ENCODE measurements around the gene PHLDB2. TPM values are rescaled to one million over a fixed set of nuclear protein-coding genes. Genes with fewer than 3 reads are reported as not detected.

The PHLDB2 gene
- total and polyA plus RNA-seq, 2 of the 13 experiments (the other 11 are each of a cell fraction or from before 2014, with no cell fraction given) = 8.4 to 23.6 TPM

DNA sequence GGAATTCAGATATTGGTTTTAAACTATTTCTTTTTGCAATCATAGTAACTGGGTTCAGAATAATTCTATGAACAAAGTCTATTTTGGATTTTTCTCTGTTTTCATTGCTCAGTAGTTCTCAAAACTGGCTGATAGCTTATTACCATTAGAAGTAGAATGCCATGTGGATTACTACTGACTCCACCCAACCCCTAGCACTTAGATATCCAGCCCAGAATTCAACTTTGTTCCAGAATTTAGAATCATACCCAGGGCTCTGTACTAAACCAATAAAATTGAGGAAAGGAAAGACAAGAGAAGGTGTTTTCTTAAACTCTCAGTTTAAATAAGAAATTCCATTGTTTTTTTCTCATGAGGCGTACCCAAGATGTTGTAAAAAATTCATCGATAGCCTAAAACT is 80.8 kb downstream of the PHLDB2 start (continued):
- TF ChIP-seq, protein P1, sequence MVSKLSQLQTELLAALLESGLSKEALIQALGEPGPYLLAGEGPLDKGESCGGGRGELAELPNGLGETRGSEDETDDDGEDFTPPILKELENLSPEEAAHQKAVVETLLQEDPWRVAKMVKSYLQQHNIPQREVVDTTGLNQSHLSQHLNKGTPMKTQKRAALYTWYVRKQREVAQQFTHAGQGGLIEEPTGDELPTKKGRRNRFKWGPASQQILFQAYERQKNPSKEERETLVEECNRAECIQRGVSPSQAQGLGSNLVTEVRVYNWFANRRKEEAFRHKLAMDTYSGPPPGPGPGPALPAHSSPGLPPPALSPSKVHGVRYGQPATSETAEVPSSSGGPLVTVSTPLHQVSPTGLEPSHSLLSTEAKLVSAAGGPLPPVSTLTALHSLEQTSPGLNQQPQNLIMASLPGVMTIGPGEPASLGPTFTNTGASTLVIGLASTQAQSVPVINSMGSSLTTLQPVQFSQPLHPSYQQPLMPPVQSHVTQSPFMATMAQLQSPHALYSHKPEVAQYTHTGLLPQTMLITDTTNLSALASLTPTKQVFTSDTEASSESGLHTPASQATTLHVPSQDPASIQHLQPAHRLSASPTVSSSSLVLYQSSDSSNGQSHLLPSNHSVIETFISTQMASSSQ (IDR thresholded peaks at IDR 0.05; ENCODE audit: low read depth) = no peak
- TF ChIP-seq, protein P1 (CRISPR knock-in tag; IDR thresholded peaks at IDR 0.05; ENCODE audit: borderline replicate concordance) = no peak
- TF ChIP-seq ZNF354B (CRISPR knock-in tag; IDR thresholded peaks at IDR 0.05) (no peak), GATAD2A (CRISPR knock-in tag; IDR thresholded peaks at IDR 0.05) (no peak)

DNA sequence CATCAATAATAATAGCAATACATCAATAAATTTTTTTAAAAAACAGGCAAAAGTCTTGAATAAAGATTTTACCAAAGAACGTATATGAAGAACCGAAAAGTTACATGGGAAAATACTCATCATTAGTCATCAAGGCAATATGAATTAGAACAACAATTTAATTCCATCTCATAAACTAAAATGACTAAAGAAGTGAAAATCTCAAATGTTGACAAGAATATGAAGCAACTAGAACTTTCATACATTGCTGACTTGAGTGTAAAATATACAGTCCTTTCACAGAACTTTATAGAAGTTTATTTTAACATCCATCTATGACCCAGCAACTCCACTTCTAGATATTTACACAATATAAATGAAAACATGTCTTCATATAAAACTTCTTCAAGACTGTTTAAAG is 84.5 kb downstream of the PHLDB2 start:
- intact Hi-C loops (cut with micrococcal nuclease; ENCODE audit: unreplicated experiment) (no loop called here), in situ Hi-C loops (cut with HindIII; ENCODE audit: extremely low pct_ligation_motif_present, low pct_unique_long_range_greater_than_20kb) (no loop called here)
- H3K9ac ChIP-seq (ENCODE audit: insufficient read depth, low read depth, low read length) = no peak overlapping the region
- POLR2A ChIA-PET = no interaction called here
- DNase-seq (ENCODE audit: low spot score) = no peak
- H2AFZ ChIP-seq (ENCODE audit: low read length) = no peak overlapping the region
- no peaks in the 10 kb centered on the region for H3K79me2 ChIP-seq (ENCODE audit: insufficient read depth, low read length)
- no peak overlapping the region for H3K27ac ChIP-seq (ENCODE audit: extremely low read length, insufficient read depth, low read length)
- no peaks in the 10 kb centered on the region for H3K27me3 ChIP-seq (ENCODE audit: control insufficient read depth in 1 of 2, insufficient read depth in 2 of 2, low read length in 2 of 2)
- no peak for FAIRE-seq
- peaks cover 7 to 27% of the 10 kb centered on the region in 2 experiments; a peak in 2 of 5 replicates for H3K36me3 ChIP-seq (replicated peaks in 1 of 2; ENCODE audit: control insufficient read depth in 1 of 2, insufficient read depth in 2 of 2, low read length in 2 of 2)
- H3K9me3 ChIP-seq (ENCODE audit: low read length) = no peaks in the 10 kb centered on the region
- no peaks in the 10 kb centered on the region for H4K20me1 ChIP-seq (ENCODE audit: insufficient read depth, low read length)
- no peak overlapping the region for H3K4me3 ChIP-seq (replicated peaks in 1 of 3; ENCODE audit: insufficient read depth in 1 of 3, low read depth in 2 of 3, low read length in 3 of 3)
- 95% methylated on average over 2 of the region's 2 CpGs for WGBS (ENCODE audit: low lambda C conversion rate)
- no peak for ATAC-seq
- no peaks in the 10 kb centered on the region for H3K4me1 ChIP-seq (ENCODE audit: insufficient read depth, low read length)
- TF ChIP-seq MATR3 (CRISPR knock-in tag; IDR thresholded peaks at IDR 0.05) (no peak), ZNF891 (CRISPR knock-in tag; IDR thresholded peaks at IDR 0.05) (no peak), KDM2A (CRISPR knock-in tag; IDR thresholded peaks at IDR 0.05; ENCODE audit: borderline replicate concordance, low read depth) (no peak), ZNF550 (CRISPR knock-in tag; IDR thresholded peaks at IDR 0.05; ENCODE audit: borderline replicate concordance) (no peak), ZBTB7A (CRISPR knock-in tag; IDR thresholded peaks at IDR 0.05) (no peak), FOXO1 (CRISPR knock-in tag; IDR thresholded peaks at IDR 0.05) (no peak), SNRNP70 (IDR thresholded peaks at IDR 0.05; ENCODE audit: low read depth, low read length) (no peak), ZNF589 (CRISPR knock-in tag; conservative IDR thresholded peaks at IDR 0.05) (no peak)
- TF ChIP-seq, protein P2, sequence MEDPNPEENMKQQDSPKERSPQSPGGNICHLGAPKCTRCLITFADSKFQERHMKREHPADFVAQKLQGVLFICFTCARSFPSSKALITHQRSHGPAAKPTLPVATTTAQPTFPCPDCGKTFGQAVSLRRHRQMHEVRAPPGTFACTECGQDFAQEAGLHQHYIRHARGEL (CRISPR knock-in tag; IDR thresholded peaks at IDR 0.05) = no peak
- TF ChIP-seq, protein P3, sequence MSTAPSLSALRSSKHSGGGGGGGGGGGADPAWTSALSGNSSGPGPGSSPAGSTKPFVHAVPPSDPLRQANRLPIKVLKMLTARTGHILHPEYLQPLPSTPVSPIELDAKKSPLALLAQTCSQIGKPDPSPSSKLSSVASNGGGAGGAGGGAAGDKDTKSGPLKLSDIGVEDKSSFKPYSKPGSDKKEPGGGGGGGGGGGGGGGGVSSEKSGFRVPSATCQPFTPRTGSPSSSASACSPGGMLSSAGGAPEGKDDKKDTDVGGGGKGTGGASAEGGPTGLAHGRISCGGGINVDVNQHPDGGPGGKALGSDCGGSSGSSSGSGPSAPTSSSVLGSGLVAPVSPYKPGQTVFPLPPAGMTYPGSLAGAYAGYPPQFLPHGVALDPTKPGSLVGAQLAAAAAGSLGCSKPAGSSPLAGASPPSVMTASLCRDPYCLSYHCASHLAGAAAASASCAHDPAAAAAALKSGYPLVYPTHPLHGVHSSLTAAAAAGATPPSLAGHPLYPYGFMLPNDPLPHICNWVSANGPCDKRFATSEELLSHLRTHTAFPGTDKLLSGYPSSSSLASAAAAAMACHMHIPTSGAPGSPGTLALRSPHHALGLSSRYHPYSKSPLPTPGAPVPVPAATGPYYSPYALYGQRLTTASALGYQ (CRISPR knock-in tag; IDR thresholded peaks at IDR 0.05) = no peak
- TF ChIP-seq, protein P4, sequence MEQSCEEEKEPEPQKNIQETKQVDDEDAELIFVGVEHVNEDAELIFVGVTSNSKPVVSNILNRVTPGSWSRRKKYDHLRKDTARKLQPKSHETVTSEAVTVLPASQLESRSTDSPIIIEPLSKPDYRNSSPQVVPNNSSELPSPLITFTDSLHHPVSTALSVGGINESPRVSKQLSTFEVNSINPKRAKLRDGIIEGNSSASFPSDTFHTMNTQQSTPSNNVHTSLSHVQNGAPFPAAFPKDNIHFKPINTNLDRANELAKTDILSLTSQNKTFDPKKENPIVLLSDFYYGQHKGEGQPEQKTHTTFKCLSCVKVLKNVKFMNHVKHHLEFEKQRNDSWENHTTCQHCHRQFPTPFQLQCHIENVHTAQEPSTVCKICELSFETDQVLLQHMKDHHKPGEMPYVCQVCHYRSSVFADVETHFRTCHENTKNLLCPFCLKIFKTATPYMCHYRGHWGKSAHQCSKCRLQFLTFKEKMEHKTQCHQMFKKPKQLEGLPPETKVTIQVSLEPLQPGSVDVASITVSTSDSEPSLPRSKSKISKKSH (CRISPR knock-in tag; IDR thresholded peaks at IDR 0.05; ENCODE audit: borderline replicate concordance) = no peak
- TSS peak; percentile 22 for BruUV-seq (replicated peaks)
- no peak overlapping the region for H3K4me2 ChIP-seq (ENCODE audit: low read depth, low read length)
- CTCF ChIA-PET (ENCODE audit: low intra/inter-chr PET ratio, low total read pairs) = no interaction called here
